Astrocyte (in vitro differentiated cells and primary cell): ENCODE results near the gene KCNA5.

Experiments used
- CTCF ChIP-seq: IDR thresholded peaks from 2 replicates; pipeline ENCODE4 v1.5.1; 2011; ENCODE audit warnings: low read depth, mild to moderate bottlenecking, inconsistent platforms, low read length, moderate library complexity; ENCODE audit not compliant: insufficient read depth
- EZH2 ChIP-seq: IDR thresholded peaks from 2 replicates; pipeline ENCODE4 v1.6.1; 2012; ENCODE audit warnings: mild to moderate bottlenecking, low read length, inconsistent platforms; ENCODE audit not compliant: insufficient read depth

GRCh38 chr12:5003025-5003666 is 40.5 kb upstream of the KCNA5 start:
- peak; percentile 98 for TF ChIP-seq CTCF
- no peak for TF ChIP-seq EZH2
